ENCODE data around the gene PLPP6. TPM values are rescaled to one million over a fixed set of nuclear protein-coding genes. Genes with fewer than 3 reads are reported as not detected.

The PLPP6 gene
- total RNA-seq, 1 donor from 2014 or later, result 19.2 TPM

DNA sequence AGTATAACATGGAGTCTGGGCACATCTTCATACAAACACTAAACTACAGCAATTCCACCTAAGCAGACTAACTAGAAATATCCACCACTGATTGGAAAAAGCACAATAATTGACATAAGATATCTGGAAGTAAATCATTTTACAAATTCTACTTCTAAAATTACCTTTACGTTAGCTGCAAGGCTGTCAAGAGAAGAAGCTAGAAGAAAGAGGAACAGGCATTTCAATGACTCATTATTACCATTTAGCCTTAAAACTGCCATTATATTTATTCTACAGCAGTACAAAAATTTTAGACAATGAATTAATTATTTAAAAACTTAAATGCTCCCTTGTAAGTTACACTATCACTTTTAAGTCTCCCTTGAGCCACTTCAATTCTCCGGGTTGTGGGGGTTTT, 43.4 kb upstream of the PLPP6 start:
- Histone ChIP-seq H3K36me3 (no peaks in the 10 kb centered on the region), H3K27ac (no peak overlapping the region), H3K4me3 (no peak overlapping the region), H3K27me3 (no peaks in the 10 kb centered on the region), H3K4me1 (peaks cover 0 to 3% of the 10 kb centered on the region in 2 donors), H3K9me3 (no peaks in the 10 kb centered on the region)
- intact Hi-C loops (cut with DNase I), result no loop called here
- no peak for DNase-seq (ENCODE audit: low spot score in 2 of 2)
- no peak for TF ChIP-seq CTCF (IDR thresholded peaks at IDR 0.05)

- H3K27ac ChIP-seq, result no peak overlapping the region
- intact Hi-C loops (cut with DNase I), result no loop called here
- H3K4me3 ChIP-seq, result no peak overlapping the region
- H3K36me3 ChIP-seq, result no peaks in the 10 kb centered on the region
- DNase-seq (ENCODE audit: low spot score in 2 of 2), result no peak
- H3K9me3 ChIP-seq, result no peaks in the 10 kb centered on the region
- peaks cover 0 to 3% of the 10 kb centered on the region in 2 donors for H3K4me1 ChIP-seq
- no peak for TF ChIP-seq CTCF (IDR thresholded peaks at IDR 0.05)
- H3K27me3 ChIP-seq, result no peaks in the 10 kb centered on the region
These were observed 41.9 kb upstream of the PLPP6 start for GRCh38 chr9:4620057-4620765.

DNA sequence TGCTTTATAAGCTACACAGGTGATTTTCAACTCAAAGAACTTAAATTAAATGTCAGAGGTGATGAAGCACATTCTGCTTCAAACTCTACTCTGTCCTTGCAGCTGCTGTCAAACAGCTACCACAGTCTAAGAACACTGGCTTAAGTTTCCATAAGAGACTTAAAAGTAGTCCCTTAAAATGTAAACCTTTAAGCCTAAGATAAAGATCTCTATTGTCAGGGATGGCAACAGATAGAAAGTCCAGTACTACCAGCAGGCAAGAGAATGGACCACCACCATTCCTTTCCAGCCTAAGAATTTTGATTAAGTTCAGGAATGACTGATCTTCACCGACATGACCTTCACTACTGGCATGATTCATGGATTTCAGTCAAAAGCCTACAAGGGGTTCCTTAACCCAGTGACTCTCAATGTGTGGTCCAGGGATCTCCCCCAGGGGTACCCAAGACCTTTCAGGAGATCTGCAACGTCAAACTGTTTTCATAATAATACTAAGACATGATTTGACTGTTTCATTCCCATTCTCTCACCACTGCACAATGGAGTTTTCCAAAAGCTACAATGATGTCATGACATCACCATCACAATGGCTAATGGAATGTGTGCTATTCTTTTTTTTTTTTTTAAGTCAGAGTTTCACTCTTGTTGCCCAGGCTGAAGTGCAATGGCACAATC, 41.1 kb upstream of the PLPP6 start:
- DNase-seq (ENCODE audit: low spot score in 2 of 2), result no peak
- Histone ChIP-seq H3K4me1 (peaks cover 0 to 3% of the 10 kb centered on the region in 2 donors), H3K4me3 (no peak overlapping the region), H3K36me3 (no peaks in the 10 kb centered on the region), H3K27ac (no peak overlapping the region), H3K27me3 (no peaks in the 10 kb centered on the region), H3K9me3 (no peaks in the 10 kb centered on the region)
- no peak for TF ChIP-seq CTCF (IDR thresholded peaks at IDR 0.05)
- intact Hi-C loops (cut with DNase I), result no loop called here

GRCh38 chr9:4622016-4622415, 40.1 kb upstream of the PLPP6 start:
- no peak overlapping the region for H3K27ac ChIP-seq
- no peaks in the 10 kb centered on the region for H3K27me3 ChIP-seq
- no peak overlapping the region for H3K4me3 ChIP-seq
- no peak for TF ChIP-seq CTCF (IDR thresholded peaks at IDR 0.05)
- no peaks in the 10 kb centered on the region for H3K36me3 ChIP-seq
- no peaks in the 10 kb centered on the region for H3K9me3 ChIP-seq
- intact Hi-C loops (cut with DNase I), result no loop called here
- H3K4me1 ChIP-seq, result peaks cover 0 to 3% of the 10 kb centered on the region in 2 donors
- no peak for DNase-seq (ENCODE audit: low spot score in 2 of 2)

DNA sequence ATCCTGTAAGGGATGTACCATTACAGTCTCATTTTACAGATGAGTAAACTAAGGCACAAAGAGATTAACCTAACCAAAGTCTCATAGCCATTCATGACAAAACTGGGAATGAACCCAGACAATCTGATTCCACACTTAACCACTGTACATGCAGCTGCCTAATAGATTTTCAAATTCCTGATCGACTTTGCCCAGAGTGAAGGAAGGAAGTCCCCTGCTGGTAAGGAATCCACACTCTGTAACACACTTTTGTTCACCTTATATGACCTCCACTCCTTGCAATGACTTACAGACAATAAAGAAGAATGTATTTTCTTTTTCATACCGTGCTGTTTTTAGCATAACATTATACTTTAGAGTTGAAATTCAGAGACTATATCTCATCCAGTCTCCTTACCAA, 31.3 kb upstream of the PLPP6 start:
- intact Hi-C loops (cut with DNase I), result no loop called here
- H3K36me3 ChIP-seq, result no peaks in the 10 kb centered on the region
- H3K9me3 ChIP-seq, result no peaks in the 10 kb centered on the region
- no peak for TF ChIP-seq CTCF (IDR thresholded peaks at IDR 0.05)
- H3K4me1 ChIP-seq, result no peaks in the 10 kb centered on the region
- no peak for DNase-seq (ENCODE audit: low spot score in 2 of 2)
- no peaks in the 10 kb centered on the region for H3K27me3 ChIP-seq
- no peak overlapping the region for H3K4me3 ChIP-seq
- no peak overlapping the region for H3K27ac ChIP-seq
